ENCODE data around the gene ROR2. TPM values are rescaled to one million over a fixed set of nuclear protein-coding genes. Genes with fewer than 3 reads are reported as not detected.

ROR2 gene
- total and polyA plus RNA-seq, 4 donors = 0.13 to 0.84 (median 0.52) TPM

DNA sequence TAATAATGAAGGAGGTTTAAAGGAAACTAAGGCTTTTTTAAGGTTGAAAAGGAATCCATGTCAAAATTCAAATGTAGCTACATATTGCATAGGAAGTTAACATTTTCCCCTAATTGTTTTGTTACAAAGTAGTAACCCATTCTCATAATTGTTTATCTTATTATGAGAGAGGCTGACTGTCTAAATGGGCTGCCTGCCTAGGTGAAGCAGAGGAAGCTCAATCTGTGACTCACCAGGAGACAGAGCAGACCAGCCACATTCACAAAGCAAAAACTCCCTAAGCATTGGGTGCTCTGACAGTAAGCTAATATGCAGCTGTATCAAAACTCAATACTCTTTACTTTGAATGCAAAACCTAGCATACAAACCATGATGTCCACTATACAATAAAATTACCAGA lies 208.5 kb downstream of the ROR2 start:
- Histone ChIP-seq H3K36me3 (ENCODE audit: control insufficient read depth in 4 of 4, insufficient read depth in 3 of 4, low read depth in 1 of 4, low read length in 3 of 4) (no peaks in the 10 kb centered on the region), H3K27me3 (ENCODE audit: control insufficient read depth in 4 of 4, insufficient read depth in 4 of 4, low read length in 3 of 4) (no peaks in the 10 kb centered on the region), H3K4me1 (ENCODE audit: control insufficient read depth in 4 of 4, insufficient read depth in 4 of 4, low read length in 3 of 4) (no peaks in the 10 kb centered on the region), H3K9me3 (ENCODE audit: control insufficient read depth in 4 of 4, low read length in 3 of 4) (no peaks in the 10 kb centered on the region), H3K9ac (ENCODE audit: low read depth in 1 of 2, low read length in 2 of 2) (no peak overlapping the region), H3K27ac (ENCODE audit: low read depth in 1 of 2, low read length in 2 of 2) (no peak overlapping the region), H3K4me3 (ENCODE audit: low read depth in 1 of 3, low read length in 3 of 3) (no peak overlapping the region)
- TF ChIP-seq FOXA2 (IDR thresholded peaks at IDR 0.05) (no peak), YY1 (IDR thresholded peaks at IDR 0.05) (no peak), HNF4A (conservative IDR thresholded peaks at IDR 0.05) (no peak), NR2F2 (IDR thresholded peaks at IDR 0.05) (no peak)
- TF ChIP-seq, protein P1, sequence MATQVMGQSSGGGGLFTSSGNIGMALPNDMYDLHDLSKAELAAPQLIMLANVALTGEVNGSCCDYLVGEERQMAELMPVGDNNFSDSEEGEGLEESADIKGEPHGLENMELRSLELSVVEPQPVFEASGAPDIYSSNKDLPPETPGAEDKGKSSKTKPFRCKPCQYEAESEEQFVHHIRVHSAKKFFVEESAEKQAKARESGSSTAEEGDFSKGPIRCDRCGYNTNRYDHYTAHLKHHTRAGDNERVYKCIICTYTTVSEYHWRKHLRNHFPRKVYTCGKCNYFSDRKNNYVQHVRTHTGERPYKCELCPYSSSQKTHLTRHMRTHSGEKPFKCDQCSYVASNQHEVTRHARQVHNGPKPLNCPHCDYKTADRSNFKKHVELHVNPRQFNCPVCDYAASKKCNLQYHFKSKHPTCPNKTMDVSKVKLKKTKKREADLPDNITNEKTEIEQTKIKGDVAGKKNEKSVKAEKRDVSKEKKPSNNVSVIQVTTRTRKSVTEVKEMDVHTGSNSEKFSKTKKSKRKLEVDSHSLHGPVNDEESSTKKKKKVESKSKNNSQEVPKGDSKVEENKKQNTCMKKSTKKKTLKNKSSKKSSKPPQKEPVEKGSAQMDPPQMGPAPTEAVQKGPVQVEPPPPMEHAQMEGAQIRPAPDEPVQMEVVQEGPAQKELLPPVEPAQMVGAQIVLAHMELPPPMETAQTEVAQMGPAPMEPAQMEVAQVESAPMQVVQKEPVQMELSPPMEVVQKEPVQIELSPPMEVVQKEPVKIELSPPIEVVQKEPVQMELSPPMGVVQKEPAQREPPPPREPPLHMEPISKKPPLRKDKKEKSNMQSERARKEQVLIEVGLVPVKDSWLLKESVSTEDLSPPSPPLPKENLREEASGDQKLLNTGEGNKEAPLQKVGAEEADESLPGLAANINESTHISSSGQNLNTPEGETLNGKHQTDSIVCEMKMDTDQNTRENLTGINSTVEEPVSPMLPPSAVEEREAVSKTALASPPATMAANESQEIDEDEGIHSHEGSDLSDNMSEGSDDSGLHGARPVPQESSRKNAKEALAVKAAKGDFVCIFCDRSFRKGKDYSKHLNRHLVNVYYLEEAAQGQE (IDR thresholded peaks at IDR 0.05) = no peak
- TF ChIP-seq, protein P2, sequence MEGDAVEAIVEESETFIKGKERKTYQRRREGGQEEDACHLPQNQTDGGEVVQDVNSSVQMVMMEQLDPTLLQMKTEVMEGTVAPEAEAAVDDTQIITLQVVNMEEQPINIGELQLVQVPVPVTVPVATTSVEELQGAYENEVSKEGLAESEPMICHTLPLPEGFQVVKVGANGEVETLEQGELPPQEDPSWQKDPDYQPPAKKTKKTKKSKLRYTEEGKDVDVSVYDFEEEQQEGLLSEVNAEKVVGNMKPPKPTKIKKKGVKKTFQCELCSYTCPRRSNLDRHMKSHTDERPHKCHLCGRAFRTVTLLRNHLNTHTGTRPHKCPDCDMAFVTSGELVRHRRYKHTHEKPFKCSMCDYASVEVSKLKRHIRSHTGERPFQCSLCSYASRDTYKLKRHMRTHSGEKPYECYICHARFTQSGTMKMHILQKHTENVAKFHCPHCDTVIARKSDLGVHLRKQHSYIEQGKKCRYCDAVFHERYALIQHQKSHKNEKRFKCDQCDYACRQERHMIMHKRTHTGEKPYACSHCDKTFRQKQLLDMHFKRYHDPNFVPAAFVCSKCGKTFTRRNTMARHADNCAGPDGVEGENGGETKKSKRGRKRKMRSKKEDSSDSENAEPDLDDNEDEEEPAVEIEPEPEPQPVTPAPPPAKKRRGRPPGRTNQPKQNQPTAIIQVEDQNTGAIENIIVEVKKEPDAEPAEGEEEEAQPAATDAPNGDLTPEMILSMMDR (IDR thresholded peaks at IDR 0.05; ENCODE audit: low read depth, low read length, missing input control) = no peak
- DNase-seq (ENCODE audit: low spot score) = no peak

DNA sequence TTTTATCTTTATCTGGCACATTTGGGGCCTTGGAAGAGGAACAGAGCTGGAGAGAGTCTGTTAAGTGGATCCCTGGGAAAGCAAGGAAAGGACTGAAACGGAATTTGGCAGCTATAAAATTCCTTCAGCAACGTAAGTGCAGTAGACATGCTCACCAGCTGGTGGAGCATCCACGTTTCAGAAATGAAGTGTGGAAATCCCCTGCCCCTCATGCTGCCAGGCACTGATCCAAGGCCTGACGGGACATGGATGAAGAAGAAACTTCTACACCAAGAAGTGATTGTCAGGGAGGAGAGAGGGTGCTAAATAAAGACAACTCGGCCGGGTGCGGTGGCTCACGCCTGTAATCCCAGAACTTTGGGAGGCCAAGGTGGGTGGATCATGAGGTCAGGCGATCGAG lies 209.3 kb downstream of the ROR2 start:
- H3K9ac ChIP-seq (ENCODE audit: low read depth in 1 of 2, low read length in 2 of 2) = no peak overlapping the region
- no peaks in the 10 kb centered on the region for H3K27me3 ChIP-seq (ENCODE audit: control insufficient read depth in 4 of 4, insufficient read depth in 4 of 4, low read length in 3 of 4)
- H3K27ac ChIP-seq (ENCODE audit: low read depth in 1 of 2, low read length in 2 of 2) = no peak overlapping the region
- no peaks in the 10 kb centered on the region for H3K36me3 ChIP-seq (ENCODE audit: control insufficient read depth in 4 of 4, insufficient read depth in 3 of 4, low read depth in 1 of 4, low read length in 3 of 4)
- no peak for DNase-seq (ENCODE audit: low spot score)
- no peaks in the 10 kb centered on the region for H3K9me3 ChIP-seq (ENCODE audit: control insufficient read depth in 4 of 4, low read length in 3 of 4)
- no peak overlapping the region for H3K4me3 ChIP-seq (ENCODE audit: low read depth in 1 of 3, low read length in 3 of 3)
- 72% methylated on average over 10 of the region's 10 CpGs for WGBS
- H3K4me1 ChIP-seq (ENCODE audit: control insufficient read depth in 4 of 4, insufficient read depth in 4 of 4, low read length in 3 of 4) = no peaks in the 10 kb centered on the region
- TF ChIP-seq GABPA (IDR thresholded peaks at IDR 0.05 in 1 of 2, conservative IDR thresholded peaks at IDR 0.05 in 1 of 2) (no peak), TAF1 (conservative IDR thresholded peaks at IDR 0.05) (no peak), FOXA2 (IDR thresholded peaks at IDR 0.05) (no peak), RAD21 (IDR thresholded peaks at IDR 0.05) (peak in 1 of 2 donors; percentile 11), YY1 (IDR thresholded peaks at IDR 0.05) (no peak), NR2F2 (IDR thresholded peaks at IDR 0.05) (no peak)
- TF ChIP-seq, protein P2 (IDR thresholded peaks at IDR 0.05; ENCODE audit: low read depth, low read length, missing input control) = no peak

Measured in liver (tissue), 9 donors.